Measurements from ENCODE around the gene KDM4E. TPM values are rescaled to one million over a fixed set of nuclear protein-coding genes. Genes with fewer than 3 reads are reported as not detected.

Gene KDM4E
- total RNA-seq, 2 experiments from 2014 or later: not detected

GRCh38 chr11:95055283-95055897, 30.3 kb downstream of the KDM4E start:
- DNase-seq: no peak
- H3K27ac Mint-ChIP-seq: no peak overlapping the region
- H3K9me3 Mint-ChIP-seq: no peaks in the 10 kb centered on the region
- intact Hi-C loops (cut with micrococcal nuclease): no loop called here
- H3K27me3 Mint-ChIP-seq: peaks cover 12% of the 10 kb centered on the region
- H3K4me3 Mint-ChIP-seq: no peak overlapping the region
- ChIA-PET POLR2A (interaction anchor here (0.6 kb wide), 1 partner anchor 55 kb away, joined by 3 read pairs; no protein-coding TSS in a partner anchor), CTCF (no interaction called here)
- H3K36me3 Mint-ChIP-seq: no peaks in the 10 kb centered on the region
- H3K4me1 Mint-ChIP-seq (ENCODE audit: low read depth): no peaks in the 10 kb centered on the region

- POLR2A ChIA-PET: no interaction called here
- Mint-ChIP-seq H3K36me3 (no peaks in the 10 kb centered on the region), H3K9me3 (no peaks in the 10 kb centered on the region), H3K27me3 (peaks cover 14% of the 10 kb centered on the region), H3K27ac (no peak overlapping the region), H3K4me1 (ENCODE audit: low read depth) (no peaks in the 10 kb centered on the region), H3K4me3 (no peak overlapping the region)
- CTCF ChIA-PET: interaction anchor here (1.2 kb wide), 1 partner anchor 9 kb away, joined by 3 read pairs; the partner anchor contains the start of gene SRSF8
- intact Hi-C loops (cut with micrococcal nuclease): no loop called here
- no peak for DNase-seq
These were observed 32.9 kb downstream of the KDM4E start for GRCh38 chr11:95057959-95058358.

GRCh38 chr11:95058621-95059020, 33.6 kb downstream of the KDM4E start:
- H3K9me3 Mint-ChIP-seq: no peaks in the 10 kb centered on the region
- no peak overlapping the region for H3K4me3 Mint-ChIP-seq
- peaks cover 10% of the 10 kb centered on the region for H3K27me3 Mint-ChIP-seq
- intact Hi-C loops (cut with micrococcal nuclease): no loop called here
- CTCF ChIA-PET: interaction anchor here (1.2 kb wide), 1 partner anchor 8 kb away, joined by 3 read pairs; the partner anchor contains the start of gene SRSF8
- H3K36me3 Mint-ChIP-seq: no peaks in the 10 kb centered on the region
- no peaks in the 10 kb centered on the region for H3K4me1 Mint-ChIP-seq (ENCODE audit: low read depth)
- no peak for DNase-seq
- H3K27ac Mint-ChIP-seq: no peak overlapping the region
- POLR2A ChIA-PET: no interaction called here

- Mint-ChIP-seq H3K27me3 (peaks cover 10% of the 10 kb centered on the region), H3K9me3 (no peaks in the 10 kb centered on the region), H3K36me3 (no peaks in the 10 kb centered on the region), H3K4me3 (no peak overlapping the region), H3K27ac (no peak overlapping the region), H3K4me1 (ENCODE audit: low read depth) (no peaks in the 10 kb centered on the region)
- ChIA-PET CTCF (no interaction called here), POLR2A (no interaction called here)
- DNase-seq: no peak
- intact Hi-C loops (cut with micrococcal nuclease): no loop called here
These were observed 34.0 kb downstream of the KDM4E start for GRCh38 chr11:95059046-95059445.

GRCh38 chr11:95065336-95065735, 40.3 kb downstream of the KDM4E start:
- Mint-ChIP-seq H3K27me3 (peaks cover 3% of the 10 kb centered on the region), H3K9me3 (no peaks in the 10 kb centered on the region), H3K4me1 (ENCODE audit: low read depth) (peaks cover 12% of the 10 kb centered on the region), H3K27ac (no peak overlapping the region), H3K4me3 (no peak overlapping the region), H3K36me3 (peaks cover 10% of the 10 kb centered on the region)
- POLR2A ChIA-PET: interaction anchor here (1.0 kb wide), 1 partner anchor 724 kb away, joined by 4 read pairs; no protein-coding TSS in a partner anchor
- no peak for DNase-seq
- intact Hi-C loops (cut with micrococcal nuclease): loop anchor here (5.0 to 10.0 kb wide), 4 partner anchors 187 to 1329 kb away; partner anchors contain the start of genes ANKRD49, JRKL and MRE11
- CTCF ChIA-PET: interaction anchor here (0.6 to 2.1 kb wide), 4 partner anchors 37 to 92 kb away, joined by 3 to 9 read pairs (median 4); partner anchors contain the start of genes CWC15 and KDM4D

DNA sequence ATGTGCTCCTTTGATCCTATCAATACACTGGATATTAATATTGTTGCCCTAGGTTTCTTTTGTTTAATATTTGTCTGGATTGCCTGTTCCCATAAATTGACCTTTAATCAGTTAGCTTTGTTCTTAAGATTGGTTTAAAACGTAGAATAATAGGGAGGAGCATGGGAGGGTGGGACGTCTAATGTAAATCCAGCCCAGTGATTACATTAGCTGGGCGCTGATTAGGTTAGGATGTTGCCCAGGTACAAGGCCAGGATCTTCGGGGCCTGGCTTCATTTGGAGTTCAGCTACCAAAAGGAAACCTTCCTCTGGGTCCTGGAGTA, 41.6 kb downstream of the KDM4E start, which contains the start of gene SRSF8:
Gene SRSF8, plus strand, starts transcription at position 204 of the 323 bp plus-strand sequence. CDS start 308 bp downstream, outside the sequence.
- H3K27me3 Mint-ChIP-seq: no peaks in the 10 kb centered on the region
- CTCF ChIA-PET: interaction anchor here (0.6 to 8.2 kb wide), 14 partner anchors 8 to 1325 kb away, joined by 3 to 220 read pairs (median 4); partner anchors contain the start of genes C11orf54, ENDOD1 and SESN3

GRCh38 chr11:95067039-95067840, 42.2 kb downstream of the KDM4E start:
- intact Hi-C loops (cut with micrococcal nuclease): loop anchor here (5.0 to 10.0 kb wide), 4 partner anchors 185 to 1328 kb away; partner anchors contain the start of genes ANKRD49, JRKL and MRE11
- Mint-ChIP-seq H3K36me3 (peaks cover 10% of the 10 kb centered on the region), H3K27me3 (no peaks in the 10 kb centered on the region), H3K27ac (peak overlapping the region; percentile 97), H3K9me3 (no peaks in the 10 kb centered on the region), H3K4me1 (ENCODE audit: low read depth) (peaks cover 24% of the 10 kb centered on the region), H3K4me3 (peak overlapping the region; percentile 87)
- ChIA-PET POLR2A (interaction anchor here (0.6 to 4.6 kb wide), 20 partner anchors 9 to 1327 kb away, joined by 3 to 59 read pairs (median 4); partner anchors contain the start of genes CCDC82, CEP57, CWC15 and ENDOD1), CTCF (interaction anchor here (0.6 to 8.2 kb wide), 20 partner anchors 9 to 1326 kb away, joined by 3 to 220 read pairs (median 4); partner anchors contain the start of genes C11orf54, CWC15, ENDOD1 and FAM76B)
- peak; percentile 85 for DNase-seq

More for the DNA sequence above, 41.6 kb downstream of the KDM4E start, which contains the start of gene SRSF8:
- Mint-ChIP-seq H3K27ac (peak within 1 kb of the TSS; percentile 97), H3K4me1 (ENCODE audit: low read depth) (peaks cover 24% of the 10 kb centered on the region), H3K4me3 (peak within 1 kb of the TSS; percentile 87), H3K36me3 (peaks cover 10% of the 10 kb centered on the region), H3K9me3 (no peaks in the 10 kb centered on the region)
- intact Hi-C loops (cut with micrococcal nuclease): loop anchor here (5.0 to 10.0 kb wide), 4 partner anchors 186 to 1328 kb away; partner anchors contain the start of genes ANKRD49, JRKL and MRE11
- POLR2A ChIA-PET: interaction anchor here (0.7 to 4.6 kb wide), 14 partner anchors 10 to 1323 kb away, joined by 3 to 59 read pairs (median 6); partner anchors contain the start of genes CCDC82, CEP57, CWC15 and ENDOD1
- DNase-seq: no peak

- Mint-ChIP-seq H3K27me3 (no peaks in the 10 kb centered on the region), H3K27ac (peak overlapping the region; percentile 97), H3K36me3 (peaks cover 10% of the 10 kb centered on the region), H3K9me3 (no peaks in the 10 kb centered on the region), H3K4me3 (peak overlapping the region; percentile 87), H3K4me1 (ENCODE audit: low read depth) (peaks cover 29% of the 10 kb centered on the region)
- ChIA-PET CTCF (interaction anchor here (0.9 to 8.2 kb wide), 14 partner anchors 15 to 722 kb away, joined by 3 to 220 read pairs (median 5); partner anchors contain the start of genes CWC15, ENDOD1, FAM76B and KDM4D), POLR2A (interaction anchor here (0.6 to 4.6 kb wide), 17 partner anchors 12 to 1328 kb away, joined by 3 to 59 read pairs (median 4); partner anchors contain the start of genes CCDC82, CEP57, CWC15 and ENDOD1)
- intact Hi-C loops (cut with micrococcal nuclease): loop anchor here (1.0 to 10.0 kb wide), 11 partner anchors 16 to 1327 kb away; partner anchors contain the start of genes ANKRD49, CEP57, CWC15 and ENDOD1
- no peak for DNase-seq
These were observed 42.8 kb downstream of the KDM4E start for GRCh38 chr11:95067841-95068219.

DNA sequence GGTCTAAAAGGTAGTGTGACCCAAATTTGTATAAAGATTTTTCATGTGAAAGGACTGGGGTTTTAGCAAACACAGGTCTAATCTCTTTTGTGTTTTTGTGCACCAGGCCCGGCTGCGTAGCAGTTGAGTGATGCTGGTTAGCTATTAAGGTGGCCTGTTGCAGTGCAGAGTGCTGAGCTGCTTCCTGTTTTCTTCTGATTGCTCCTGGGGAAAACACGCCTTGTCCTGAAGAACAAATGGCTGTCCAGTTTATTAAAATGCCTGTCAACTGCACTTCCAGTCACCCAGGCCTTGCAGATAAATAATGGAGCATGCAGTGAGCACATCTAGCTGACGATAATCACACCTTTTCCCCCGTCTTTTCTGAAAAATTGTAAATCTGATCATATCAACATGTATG, 43.5 kb downstream of the KDM4E start:
- peak; percentile 85 for DNase-seq
- Mint-ChIP-seq H3K4me3 (peak overlapping the region; percentile 87), H3K4me1 (ENCODE audit: low read depth) (peaks cover 33% of the 10 kb centered on the region), H3K36me3 (peaks cover 10% of the 10 kb centered on the region), H3K9me3 (no peaks in the 10 kb centered on the region), H3K27ac (peak overlapping the region; percentile 97), H3K27me3 (no peaks in the 10 kb centered on the region)
- ChIA-PET CTCF (interaction anchor here (1.2 to 8.2 kb wide), 12 partner anchors 14 to 637 kb away, joined by 3 to 220 read pairs (median 7); partner anchors contain the start of genes ENDOD1 and SESN3), POLR2A (interaction anchor here (1.1 to 4.6 kb wide), 9 partner anchors 11 to 1328 kb away, joined by 3 to 59 read pairs (median 7); partner anchors contain the start of genes CEP57, CWC15, ENDOD1 and KDM4D)
- intact Hi-C loops (cut with micrococcal nuclease): loop anchor here (1.0 to 10.0 kb wide), 11 partner anchors 16 to 1326 kb away; partner anchors contain the start of genes ANKRD49, CEP57, CWC15 and ENDOD1

GRCh38 chr11:95070471-95070870, 45.4 kb downstream of the KDM4E start:
- no peaks in the 10 kb centered on the region for H3K27me3 Mint-ChIP-seq
- no peak for DNase-seq
- peaks cover 10% of the 10 kb centered on the region for H3K36me3 Mint-ChIP-seq
- H3K9me3 Mint-ChIP-seq: no peaks in the 10 kb centered on the region
- ChIA-PET POLR2A (interaction anchor here (0.8 to 4.6 kb wide), 4 partner anchors 14 to 76 kb away, joined by 3 to 59 read pairs (median 10); partner anchors contain the start of gene ENDOD1), CTCF (interaction anchor here (0.8 to 8.2 kb wide), 12 partner anchors 9 to 717 kb away, joined by 3 to 220 read pairs (median 5); partner anchors contain the start of gene ENDOD1)
- intact Hi-C loops (cut with micrococcal nuclease): no loop called here
- no peak overlapping the region for H3K4me3 Mint-ChIP-seq
- H3K4me1 Mint-ChIP-seq (ENCODE audit: low read depth): peaks cover 33% of the 10 kb centered on the region
- no peak overlapping the region for H3K27ac Mint-ChIP-seq

DNA sequence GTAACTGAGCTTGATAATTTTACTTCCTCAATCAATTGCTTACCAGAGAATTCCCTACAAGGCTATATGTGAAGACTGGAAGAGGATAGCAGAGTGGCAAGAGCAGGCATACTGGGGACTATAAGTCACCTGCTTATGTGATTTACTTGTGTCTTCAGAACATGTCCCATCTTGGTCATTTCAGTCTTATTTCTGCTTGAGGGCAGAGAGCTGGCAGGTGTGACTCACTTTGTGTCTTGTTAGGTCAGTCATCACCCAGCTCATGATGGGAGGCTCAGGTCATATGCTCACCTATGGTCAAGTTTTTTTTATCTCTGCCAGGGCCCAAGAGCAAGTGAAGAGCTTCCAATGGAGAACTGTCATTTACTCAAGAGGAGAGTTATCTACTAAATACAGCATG, 47.9 kb downstream of the KDM4E start:
- H3K4me1 Mint-ChIP-seq (ENCODE audit: low read depth): peaks cover 34% of the 10 kb centered on the region
- peaks cover 7% of the 10 kb centered on the region for H3K36me3 Mint-ChIP-seq
- POLR2A ChIA-PET: interaction anchor here (1.2 to 2.9 kb wide), 2 partner anchors 11 to 18 kb away, joined by 4 to 8 read pairs; no protein-coding TSS in a partner anchor
- H3K27me3 Mint-ChIP-seq: no peaks in the 10 kb centered on the region
- intact Hi-C loops (cut with micrococcal nuclease): no loop called here
- H3K4me3 Mint-ChIP-seq: no peak overlapping the region
- H3K27ac Mint-ChIP-seq: peak overlapping the region; percentile 6
- peak; percentile 30 for DNase-seq
- CTCF ChIA-PET: interaction anchor here (0.8 to 8.2 kb wide), 6 partner anchors 9 to 632 kb away, joined by 3 to 220 read pairs (median 5); partner anchors contain the start of gene ENDOD1
- H3K9me3 Mint-ChIP-seq: no peaks in the 10 kb centered on the region
